Stimulated activated CD8-positive, alpha-beta memory T cell treated with anti-CD3 and anti-CD28 coated beads, Interleukin-2, amount 100 ng/mL, for 1 hour (primary cell): Measurements from ENCODE around the gene SMTN.
"Not testable (repeated sequence)": the region's sequence is repeated elsewhere in the genome, so short reads cannot be mapped to it uniquely, and the experiment has no call there.

Experiments
- DNase-seq, 2 donors: peaks; one replicate each; pipeline ENCODE4 v3.0.0-alpha.2; 2020; ENCODE audit warnings: low read depth in 2 of 2

Gene SMTN

DNA sequence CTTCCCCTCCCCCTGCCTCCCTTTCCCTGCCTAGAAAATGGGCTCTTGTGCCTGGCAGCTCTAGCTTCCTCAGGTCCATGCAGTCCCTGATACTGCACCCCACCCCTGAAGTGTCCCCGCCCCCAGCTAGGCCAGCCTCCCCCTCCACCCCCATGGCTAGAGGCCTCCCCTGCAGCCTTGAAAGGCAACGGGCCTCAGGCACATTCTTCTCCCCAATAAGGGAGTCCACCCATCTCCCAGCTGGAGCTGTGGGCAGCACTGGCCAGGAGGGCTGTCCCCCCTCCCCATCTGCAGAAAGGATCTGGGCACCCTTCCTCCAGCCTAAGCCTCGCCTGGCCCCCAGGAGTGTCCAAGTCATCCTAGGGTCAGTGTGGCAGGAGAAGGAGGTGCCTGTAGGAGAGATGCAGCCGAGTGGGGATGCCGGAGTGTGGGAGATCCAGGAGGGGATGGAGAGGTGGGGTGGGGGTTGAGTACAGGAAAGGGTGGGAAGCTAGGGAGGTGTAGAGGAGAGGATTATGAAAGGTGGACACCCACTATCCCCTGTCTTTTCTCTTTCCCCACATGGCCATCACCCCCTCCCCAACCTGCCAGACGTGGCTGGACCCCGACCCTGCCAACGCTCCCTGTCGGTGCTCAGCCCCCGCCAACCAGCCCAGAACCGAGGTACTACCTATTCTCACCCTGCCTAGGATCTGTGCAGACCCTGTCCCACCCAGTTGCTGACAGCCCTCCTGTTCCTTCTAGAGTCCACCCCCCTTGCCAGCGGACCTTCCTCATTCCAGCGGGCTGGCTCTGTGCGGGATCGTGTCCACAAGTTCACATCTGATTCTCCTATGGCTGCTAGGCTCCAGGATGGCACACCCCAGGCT is 9.3 kb downstream of the SMTN start:
- DNase-seq: no peak

DNA sequence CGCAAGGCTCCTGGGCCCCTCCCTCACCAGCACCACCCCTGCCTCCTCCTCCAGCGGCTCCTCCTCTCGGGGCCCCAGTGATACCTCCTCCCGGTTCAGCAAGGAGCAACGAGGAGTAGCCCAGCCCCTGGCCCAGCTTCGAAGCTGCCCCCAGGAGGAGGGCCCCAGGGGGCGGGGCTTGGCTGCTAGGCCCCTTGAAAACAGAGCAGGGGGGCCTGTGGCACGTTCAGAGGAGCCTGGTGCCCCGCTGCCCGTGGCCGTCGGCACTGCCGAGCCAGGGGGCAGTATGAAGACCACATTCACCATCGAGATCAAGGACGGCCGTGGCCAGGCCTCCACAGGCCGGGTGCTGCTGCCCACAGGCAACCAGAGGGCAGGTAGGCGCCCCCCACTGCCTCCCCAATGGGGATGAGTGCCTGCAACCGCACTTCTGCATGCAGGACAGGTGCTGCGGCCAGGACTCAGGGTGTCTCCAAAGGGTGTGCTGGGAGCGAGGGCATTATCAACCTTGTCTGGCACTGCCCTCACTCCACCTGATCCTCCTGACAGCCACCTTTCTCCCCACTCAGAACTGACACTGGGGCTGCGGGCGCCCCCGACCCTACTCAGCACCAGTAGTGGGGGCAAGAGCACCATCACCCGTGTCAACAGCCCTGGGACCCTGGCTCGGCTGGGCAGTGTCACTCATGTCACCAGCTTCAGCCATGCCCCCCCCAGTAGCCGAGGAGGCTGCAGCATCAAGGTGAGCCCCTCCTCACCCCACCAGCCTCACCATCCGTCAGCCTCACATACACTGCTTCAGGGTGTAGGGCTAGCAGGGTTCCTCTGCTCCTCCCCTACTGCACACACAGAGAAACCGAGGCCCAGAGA is 10.2 kb downstream of the SMTN start:
- no peak for DNase-seq

DNA sequence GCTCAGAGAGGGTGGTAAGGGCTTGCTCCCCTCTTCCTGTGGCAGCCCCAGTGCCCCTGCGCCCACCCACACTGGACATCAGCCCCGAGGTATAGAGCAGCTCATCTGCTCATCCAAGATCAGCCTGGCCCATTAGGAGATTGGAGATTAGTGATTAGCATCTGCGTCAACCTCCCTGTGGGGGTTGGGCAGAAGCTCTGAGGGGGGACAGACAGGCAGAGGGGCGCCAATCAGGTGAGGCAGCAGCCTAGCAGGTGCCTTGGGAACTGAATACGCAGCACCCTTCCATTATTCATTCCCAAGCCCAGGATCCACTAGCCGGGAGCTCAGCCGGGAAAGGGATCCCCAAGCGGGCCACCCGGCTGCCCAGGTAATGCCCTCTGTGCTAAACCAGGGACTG is 11.0 kb downstream of the SMTN start:
- no peak for DNase-seq

DNA sequence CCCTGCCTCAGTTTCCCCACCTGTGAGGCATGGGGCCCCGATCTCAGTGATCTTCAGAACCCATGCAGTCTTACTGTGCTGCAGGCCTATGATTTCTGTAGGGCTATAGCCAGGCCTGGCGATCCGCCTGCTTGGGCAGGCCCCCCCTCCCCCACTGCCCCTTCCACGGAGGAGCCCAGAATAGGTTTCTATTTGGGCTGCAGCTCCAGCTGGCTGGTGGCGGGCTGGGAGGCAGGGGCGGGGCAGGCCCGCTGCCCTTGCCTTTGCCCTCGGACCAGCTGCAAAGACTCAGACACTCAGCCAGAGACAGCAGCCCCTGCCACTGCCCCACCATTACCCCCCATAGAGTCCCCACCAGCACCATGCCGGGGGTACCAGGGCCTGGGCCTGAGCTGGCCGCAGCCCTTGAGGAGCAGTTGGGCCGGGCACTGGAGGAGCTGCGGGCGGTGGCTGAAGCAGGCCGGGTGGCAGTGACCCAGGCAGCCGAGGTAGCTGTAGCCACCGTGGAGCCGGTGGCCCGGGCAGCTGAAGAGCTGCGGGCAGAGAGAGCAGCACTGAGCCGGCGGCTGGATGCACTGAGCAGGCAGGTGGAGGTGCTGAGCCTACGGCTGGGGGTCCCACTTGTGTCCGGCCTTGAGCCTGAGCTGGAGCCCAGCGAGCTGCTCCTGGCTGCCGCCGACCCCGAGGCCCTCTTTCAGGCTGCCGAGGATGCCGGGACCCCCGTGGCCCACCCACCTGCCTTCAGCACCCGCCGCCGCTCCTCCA is 12.2 kb downstream of the SMTN start:
- no peak for DNase-seq

DNA sequence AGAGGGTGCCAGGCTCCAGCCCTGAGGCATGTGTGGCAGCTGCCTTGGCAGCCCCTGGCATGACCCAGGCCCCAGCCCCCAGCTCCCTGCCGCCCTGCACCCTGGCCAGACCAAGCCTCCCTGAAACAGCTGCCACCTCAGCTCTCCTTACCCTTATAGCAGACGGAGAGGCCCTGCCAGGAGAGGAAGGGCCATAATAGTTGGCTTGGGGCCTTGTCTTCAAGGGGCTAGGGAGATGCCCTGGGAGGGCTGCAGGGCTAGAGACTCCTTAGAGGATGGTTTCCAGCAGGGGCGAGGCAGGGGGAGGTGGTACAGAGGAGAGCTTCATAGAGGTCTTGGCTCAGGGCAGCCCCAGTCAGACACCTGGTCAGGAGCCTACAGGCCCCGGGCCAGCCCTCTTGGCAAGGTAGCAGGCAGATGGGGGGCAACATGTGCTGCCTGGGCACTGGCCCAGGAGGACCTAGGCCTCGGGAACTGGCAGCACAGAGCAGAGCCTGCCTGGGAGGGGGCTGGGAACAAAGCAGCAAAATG is 13.0 kb downstream of the SMTN start:
- no peak for DNase-seq

DNA sequence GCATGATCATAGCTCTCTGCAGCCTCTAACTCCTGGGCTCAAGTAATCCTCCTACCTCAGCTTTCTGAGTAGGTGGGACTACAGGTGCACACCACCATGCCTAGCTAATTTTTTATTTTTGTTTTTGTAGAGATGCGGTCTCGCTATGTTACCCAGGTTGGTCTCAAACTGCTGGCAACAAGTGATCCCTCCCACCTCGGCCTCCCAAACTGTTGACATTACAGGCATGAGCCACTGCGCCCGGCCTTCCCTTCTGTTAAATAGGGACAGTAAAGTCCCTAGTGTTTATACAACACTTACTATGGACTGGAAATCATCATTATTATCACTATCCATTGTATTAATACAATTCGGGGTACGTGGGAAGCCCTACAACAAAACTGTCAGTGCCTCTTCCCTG is 13.6 kb downstream of the SMTN start:
- DNase-seq: no peak

DNA sequence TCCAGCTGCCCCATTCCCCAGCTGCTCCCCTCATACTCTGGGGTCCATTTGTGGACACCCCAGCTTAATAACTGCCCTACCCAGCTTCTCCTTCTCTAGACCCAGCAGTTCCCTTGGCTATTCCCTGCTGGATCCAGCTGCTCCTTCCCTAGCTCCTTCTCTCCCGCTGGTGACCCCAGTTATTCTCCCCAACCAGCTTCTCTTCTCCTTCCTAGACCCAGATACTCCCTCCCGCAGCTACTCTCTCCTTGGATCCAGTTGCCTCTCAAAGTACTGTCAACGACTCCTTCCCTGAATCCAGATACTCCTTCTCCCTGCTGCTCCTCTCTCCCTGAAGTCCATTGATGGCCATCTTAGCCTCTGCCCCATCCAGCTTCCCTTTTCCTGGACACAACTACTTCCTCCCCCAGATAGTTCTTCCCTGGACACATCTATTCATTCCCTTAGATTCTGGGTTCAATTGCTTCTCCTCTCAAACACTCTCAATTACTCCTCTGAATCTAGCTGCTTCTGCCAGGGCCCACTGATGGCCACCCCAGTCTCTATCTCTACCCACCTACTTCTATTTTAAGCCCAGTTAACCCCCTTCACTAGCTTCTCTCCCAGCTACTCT is 14.6 kb downstream of the SMTN start:
- no peak for DNase-seq

DNA sequence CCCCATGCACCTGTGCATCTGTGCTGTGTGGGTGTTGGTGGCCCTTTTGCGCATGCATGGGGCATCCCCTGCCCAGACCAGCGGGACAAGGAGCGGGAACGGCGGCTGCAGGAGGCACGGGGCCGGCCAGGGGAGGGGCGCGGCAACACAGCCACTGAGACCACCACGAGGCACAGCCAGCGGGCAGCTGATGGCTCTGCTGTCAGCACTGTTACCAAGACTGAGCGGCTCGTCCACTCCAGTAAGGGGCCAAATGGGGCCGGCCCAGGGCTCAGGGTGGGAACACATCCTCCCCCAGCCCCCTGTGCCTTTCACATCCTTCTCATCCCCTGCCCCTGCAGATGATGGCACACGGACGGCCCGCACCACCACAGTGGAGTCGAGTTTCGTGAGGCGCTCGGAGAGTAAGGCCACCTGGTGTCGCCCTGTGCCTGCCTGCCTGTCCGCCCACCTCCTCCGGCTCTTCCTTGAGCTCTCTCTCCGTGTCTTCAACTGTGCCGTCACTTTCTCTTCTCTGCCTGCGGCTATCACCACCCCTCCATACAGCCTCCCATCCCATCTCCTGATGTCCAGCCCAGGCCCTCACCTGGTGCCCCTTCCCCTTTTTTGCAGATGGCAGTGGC is 15.7 kb downstream of the SMTN start:
- DNase-seq: no peak

DNA sequence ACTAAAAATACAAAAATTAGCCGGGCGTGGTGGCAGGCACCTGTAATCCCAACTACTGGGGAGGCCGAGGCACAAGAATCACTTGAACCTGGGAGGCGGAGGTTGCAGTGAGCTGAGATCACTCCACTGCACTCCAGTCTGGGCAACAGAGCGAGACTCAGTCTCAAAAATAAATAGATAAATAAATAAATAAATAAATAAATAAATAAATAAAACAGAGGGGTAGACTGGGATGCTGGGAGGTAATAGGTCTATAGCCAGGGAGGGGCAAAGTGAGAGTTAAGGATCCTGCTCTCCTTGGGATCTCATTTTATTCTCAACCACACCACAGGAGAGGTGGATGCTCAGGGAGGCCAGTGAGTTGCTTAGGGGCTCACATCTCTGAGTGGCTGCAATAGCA is 16.4 kb downstream of the SMTN start:
- DNase-seq: not testable (repeated sequence)

DNA sequence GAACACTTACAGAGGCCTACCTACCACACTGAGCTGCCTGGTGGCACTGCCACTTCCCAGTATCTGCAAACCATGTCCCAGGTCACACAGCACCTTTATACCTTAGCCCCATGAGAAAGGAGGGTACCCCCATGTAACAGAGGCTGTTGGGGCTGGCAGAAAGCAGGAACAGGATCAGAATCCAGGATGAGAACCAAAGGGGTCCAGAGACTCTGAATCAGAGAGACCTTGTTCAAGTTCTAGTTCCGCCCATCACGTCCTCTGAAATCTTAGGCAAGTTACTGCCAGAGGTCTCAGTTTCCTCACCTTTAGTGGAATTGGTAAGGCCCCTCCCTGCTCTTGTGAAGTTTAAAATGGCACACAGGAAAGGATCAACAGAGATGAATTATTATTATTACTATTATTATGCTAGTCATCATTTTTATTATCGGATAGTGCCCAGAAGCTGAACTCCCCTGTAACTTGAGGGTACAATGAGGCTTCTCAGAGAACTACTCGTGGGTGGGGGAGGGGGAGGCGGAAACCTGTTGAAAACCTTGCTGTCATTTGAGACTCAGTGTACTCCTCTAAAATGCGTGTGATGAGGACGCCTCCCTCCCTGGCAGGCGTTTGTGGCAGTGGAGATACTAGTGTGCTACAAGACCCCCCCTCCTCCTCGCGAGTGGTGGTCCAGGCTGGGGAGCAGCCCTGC is 17.0 kb downstream of the SMTN start:
- DNase-seq: no peak

DNA sequence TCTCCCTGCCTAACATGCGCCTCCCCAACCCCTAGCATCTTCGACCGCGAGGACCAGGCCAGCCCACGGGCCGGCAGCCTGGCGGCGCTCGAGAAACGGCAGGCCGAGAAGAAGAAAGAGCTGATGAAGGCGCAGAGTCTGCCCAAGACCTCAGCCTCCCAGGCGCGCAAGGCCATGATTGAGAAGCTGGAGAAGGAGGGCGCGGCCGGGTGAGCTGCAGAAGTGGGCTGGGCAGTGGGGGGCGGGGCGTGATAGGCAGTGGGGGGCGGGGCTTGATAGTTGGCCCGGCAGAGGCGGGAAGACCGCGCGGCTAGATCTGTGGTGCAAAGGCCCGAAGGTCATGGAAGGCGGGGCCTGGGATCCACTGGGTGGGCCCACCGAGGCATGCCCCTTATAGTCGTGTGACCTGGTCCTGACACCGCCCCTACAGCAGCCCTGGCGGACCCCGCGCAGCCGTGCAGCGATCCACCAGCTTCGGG is 17.6 kb downstream of the SMTN start:
- no peak for DNase-seq

DNA sequence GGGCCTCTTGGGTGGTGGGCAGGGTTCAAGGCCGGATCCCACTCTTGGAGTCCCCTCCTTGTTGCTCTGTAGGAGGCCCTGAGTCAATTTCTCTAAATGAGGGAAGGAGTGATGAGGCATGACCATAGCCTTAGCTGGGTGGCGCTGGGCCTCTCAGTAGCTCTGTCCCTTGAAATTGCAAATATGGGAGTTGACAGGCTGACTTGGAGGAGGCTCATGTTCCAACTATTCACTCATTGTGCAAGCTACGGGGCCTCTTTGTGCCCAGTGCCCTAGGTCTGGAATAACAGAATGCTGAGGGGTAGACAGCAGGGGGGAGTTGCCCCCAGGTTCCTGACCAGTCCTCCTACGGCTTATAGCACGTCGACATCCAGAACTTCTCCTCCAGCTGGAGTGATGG is 18.3 kb downstream of the SMTN start:
- no peak for DNase-seq

DNA sequence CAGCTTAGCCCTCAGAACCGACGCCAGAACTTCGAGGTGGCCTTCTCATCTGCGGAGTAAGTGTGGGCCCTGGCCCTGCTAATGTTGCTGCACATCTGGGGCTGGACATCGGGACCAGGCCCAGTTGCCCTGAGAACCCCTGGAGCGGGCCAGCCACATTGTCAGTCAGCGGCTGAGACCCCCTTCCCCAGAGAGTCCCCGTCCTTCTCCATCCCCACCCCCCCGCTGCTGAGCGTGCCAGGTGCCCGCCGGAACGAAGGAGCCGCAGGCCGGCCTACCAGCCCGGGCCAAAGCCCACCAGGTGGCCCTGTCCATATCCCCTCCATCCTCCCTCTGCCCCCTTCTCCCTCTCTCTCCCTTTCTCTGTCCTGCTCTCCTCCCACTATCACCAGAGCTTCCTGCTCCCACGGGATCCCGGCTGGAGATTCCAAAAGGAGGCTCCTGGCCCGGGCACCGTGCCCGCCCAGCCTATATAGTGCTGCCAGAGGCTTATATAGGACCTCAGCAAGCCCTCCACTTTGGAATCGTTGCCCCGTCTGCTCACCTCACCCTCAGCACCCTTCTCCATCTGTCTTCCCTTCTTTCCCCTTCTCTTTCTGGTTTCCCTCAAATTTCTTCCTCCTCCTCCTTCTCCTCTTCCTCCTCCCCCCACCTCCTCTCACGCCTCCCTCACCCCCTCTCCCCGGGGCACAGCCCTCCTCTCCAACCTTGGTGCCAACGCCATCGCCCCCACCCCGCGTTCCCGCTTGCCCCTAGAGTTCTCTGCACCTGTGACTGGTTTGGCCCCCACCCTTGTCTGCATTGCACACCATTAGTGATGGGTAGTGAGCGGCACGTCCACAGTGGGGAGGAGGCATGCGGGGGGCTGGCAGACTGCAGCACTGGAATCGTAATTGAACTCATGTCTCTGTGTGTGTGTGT is 19.0 kb downstream of the SMTN start:
- no peak for DNase-seq

DNA sequence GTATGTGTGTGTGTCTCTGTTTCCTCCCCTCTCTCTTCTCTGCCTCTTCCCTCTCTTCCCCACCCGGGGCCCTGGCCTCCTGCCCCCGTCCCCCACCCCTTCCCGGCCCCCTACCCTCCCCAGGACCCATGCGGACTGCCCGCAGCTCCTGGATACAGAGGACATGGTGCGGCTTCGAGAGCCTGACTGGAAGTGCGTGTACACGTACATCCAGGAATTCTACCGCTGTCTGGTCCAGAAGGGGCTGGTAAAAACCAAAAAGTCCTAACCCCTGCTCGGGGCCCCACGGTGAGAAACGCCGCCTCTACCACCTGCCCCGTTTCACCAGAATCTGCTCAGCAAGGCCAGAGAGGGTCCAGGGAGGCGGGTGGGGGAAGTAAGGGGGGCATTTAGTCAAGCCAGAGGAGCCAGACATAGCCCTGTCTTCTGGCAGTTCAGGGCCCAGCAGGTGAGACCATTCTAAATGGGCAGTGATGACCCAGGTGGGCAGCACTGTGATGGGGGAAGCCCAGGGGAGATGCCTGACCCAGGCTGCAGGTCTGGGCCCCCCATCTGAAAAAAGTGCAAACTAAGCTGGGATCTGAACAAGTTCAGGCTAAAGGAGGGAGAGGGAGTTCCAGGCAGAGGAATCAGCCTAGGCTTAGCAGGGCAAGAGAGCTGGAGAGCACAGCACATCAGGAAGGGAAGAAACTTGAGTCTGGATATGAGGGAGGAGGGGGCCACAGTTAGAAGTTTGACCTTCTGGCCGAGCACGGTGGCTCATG is 19.8 kb downstream of the SMTN start:
- DNase-seq: no peak

DNA sequence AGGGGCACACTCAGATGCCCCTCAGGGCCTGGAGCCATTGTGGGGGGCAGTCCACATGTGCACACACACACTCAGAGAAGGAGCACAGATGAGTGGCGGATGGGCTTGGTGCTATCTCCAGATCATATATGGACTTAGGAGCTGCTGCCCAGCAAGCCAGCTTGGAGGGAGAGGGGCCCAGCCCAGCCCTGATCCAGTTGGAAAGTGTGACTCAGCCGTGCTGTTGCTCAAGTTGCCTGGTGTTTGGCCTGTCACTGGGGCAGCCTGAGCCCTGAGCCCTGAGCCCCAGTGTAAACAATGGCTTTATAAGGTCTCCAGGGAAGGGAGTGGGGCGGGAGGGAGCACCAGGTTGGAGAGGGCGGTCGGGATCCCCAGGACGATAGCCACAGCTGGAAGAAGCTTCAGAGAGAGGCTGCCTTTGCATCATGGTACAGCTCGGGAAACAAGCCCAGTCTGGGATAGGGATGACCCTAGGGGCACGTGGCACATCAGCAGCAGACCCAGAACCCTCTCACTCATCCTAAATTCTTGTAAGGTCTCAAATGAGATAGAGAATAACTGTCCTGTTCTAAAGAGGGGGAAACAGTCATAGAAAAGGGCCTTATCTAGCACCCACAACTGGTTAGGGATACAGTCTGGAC is 21.4 kb downstream of the SMTN start:
- DNase-seq: no peak

DNA sequence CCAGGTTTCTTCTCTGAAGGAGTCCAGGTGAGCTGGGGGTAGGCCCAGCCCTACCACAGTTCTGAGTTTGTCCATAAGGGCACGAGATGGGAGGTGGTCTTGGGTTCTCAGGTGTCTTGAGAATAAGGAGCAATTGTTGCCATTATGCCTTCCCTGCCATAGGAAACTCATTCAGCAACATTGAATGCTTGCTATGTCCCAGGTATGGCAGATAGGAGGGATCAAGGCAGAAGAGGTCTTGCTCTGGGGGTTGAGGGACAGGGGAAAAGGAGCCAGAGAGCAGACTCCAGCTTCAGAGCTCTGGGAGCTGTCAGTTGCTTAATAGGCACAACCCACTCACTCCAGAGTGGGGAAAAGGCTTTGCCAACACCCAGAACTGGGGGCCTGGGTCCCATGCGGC is 22.0 kb downstream of the SMTN start:
- no peak for DNase-seq

DNA sequence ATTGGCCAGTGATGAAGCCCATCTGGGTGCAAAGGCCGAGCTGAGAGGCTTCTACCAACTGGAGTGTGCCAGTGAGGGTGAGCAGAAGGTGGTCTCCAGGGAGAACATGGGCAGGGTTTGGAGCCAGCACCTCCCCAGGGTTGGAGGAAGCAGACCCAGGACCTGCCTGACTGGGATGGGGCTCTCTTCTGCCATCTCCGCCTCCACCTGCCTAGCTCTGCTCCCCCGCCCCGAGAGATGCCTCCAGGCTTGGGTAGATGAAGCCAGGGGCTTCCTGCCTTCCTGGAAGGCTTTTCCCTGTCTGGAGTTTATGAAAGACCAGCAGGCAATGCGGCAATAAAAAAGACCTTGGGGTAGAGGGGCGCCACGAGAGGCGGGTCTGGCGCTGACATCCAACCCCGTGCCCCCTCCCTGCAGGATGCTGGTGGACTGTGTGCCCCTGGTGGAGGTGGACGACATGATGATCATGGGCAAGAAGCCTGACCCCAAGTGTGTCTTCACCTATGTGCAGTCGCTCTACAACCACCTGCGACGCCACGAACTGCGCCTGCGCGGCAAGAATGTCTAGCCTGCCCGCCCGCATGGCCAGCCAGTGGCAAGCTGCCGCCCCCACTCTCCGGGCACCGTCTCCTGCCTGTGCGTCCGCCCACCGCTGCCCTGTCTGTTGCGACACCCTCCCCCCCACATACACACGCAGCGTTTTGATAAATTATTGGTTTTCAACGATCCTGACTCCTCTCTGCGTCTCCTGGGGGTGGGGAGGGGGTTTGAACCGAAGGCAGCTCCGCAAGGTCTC is 23.0 kb downstream of the SMTN start:
- DNase-seq: no peak
